ENCODE data around the gene RNU1-2. TPM values are rescaled to one million over a fixed set of nuclear protein-coding genes. Genes with fewer than 3 reads are reported as not detected.
"Not testable (repeated sequence)": the region's sequence is repeated elsewhere in the genome, so short reads cannot be mapped to it uniquely, and the experiment has no call there.

Gene RNU1-2
- total RNA-seq, 2 donors from 2014 or later, result not detected

GRCh38 chr1:16938351-16939321 lies 42.9 kb downstream of the RNU1-2 start:
- H3K36me3 ChIP-seq, result no peaks in the 10 kb centered on the region
- no peak for TF ChIP-seq CTCF (IDR thresholded peaks at IDR 0.05)
- H3K27me3 ChIP-seq, result no peaks in the 10 kb centered on the region
- no peaks in the 10 kb centered on the region for H3K4me1 ChIP-seq
- no peak overlapping the region for H3K4me3 ChIP-seq
- no peak overlapping the region for H3K27ac ChIP-seq
- DNase-seq (ENCODE audit: low spot score), result no peak
- H3K9me3 ChIP-seq, result no peaks in the 10 kb centered on the region

DNA sequence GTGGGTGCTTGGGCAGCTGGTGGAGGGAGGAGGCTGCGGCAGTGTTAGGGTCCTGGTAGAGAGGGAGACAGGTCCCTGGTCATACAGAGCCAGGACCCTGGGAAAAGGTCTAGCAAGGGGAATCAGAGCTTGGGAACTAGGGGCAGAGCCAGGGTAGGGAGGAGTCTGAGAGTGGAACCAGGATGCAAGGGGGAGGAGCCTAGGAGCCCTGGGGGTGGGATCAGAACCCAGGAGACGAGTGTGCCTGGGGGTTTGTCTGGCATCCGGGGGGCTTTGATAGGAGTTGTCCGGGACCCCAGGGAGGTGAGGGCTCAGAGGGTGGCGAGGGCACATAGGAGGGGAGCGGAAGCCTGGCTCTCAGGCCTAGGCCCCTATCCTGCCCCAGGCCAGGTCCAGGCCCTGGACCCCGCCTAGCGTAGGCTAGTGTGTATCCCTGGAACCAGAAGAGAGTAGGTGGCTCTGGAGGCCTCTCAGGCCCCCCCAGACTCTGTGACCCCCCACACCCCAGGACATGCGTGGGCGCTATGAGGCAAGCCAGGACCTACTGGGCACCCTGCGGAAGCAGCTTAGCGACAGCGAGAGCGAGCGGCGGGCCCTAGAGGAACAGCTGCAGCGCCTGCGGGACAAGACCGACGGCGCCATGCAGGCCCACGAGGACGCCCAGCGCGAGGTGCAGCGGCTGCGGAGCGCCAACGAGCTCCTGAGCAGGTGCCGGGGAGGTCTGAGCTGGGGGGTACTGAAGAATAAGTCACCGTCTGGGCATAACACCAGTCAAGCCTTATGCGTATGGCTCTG lies 43.8 kb downstream of the RNU1-2 start:
- H3K27ac ChIP-seq; DNase-seq (ENCODE audit: low spot score); H3K9me3 ChIP-seq; H3K27me3 ChIP-seq; H3K4me1 ChIP-seq; H3K36me3 ChIP-seq; H3K4me3 ChIP-seq: not testable (repeated sequence)

DNA sequence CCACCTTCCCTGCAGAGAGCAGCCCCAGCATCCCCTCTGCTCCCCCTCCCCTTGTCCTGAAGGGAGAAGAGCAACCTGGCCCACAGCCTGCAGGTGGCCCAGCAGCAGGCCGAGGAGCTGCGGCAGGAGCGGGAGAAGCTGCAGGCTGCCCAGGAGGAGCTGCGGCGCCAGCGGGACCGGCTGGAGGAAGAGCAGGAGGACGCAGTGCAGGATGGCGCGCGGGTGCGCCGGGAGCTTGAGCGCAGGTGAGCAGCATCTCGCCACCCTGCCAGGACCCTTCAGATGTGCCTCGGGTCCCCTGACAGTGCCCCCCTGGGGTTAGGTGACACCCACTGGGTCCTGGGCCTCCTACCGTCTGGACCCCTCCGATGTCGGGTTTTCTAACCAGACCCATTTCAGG lies 48.3 kb downstream of the RNU1-2 start:
- H3K4me3 ChIP-seq, result no peak overlapping the region
- no peaks in the 10 kb centered on the region for H3K36me3 ChIP-seq

GRCh38 chr1:16945512-16945911 lies 49.7 kb downstream of the RNU1-2 start:
- DNase-seq (ENCODE audit: low spot score); H3K36me3 ChIP-seq; H3K4me3 ChIP-seq; H3K27ac ChIP-seq; H3K9me3 ChIP-seq; H3K4me1 ChIP-seq; H3K27me3 ChIP-seq: not testable (repeated sequence)

More for the DNA sequence above, 48.3 kb downstream of the RNU1-2 start:
- Histone ChIP-seq H3K9me3 (no peaks in the 10 kb centered on the region), H3K27me3 (no peaks in the 10 kb centered on the region), H3K4me1 (peaks cover 0 to 4% of the 10 kb centered on the region in 2 donors), H3K27ac (no peak overlapping the region)
- no peak for TF ChIP-seq CTCF (IDR thresholded peaks at IDR 0.05)
- no peak for DNase-seq (ENCODE audit: low spot score)

Small RNAs within 50 kb of the gene (microRNA-seq; reads per million reads assigned to microRNA genes)
- gene MIR3675 (ENCODE audit: borderline number of aligned reads in 2 of 2, borderline replicate concordance in 1 of 2), result 0 reads per million in 2 donors

Other genes with a start within 250 kb of the RNU1-2 start
- gene RNU1-3, start 229.0 kb upstream of the RNU1-2 start, total RNA-seq, result not detected
- not detected for gene RNU1-4, start 155.5 kb upstream of the RNU1-2 start, total RNA-seq
- gene CROCC, start 26.0 kb downstream of the RNU1-2 start, total RNA-seq, result 10 to 100 TPM; 10.0 to 11.7 TPM
- 1 to 10 TPM; 5.5 to 8.6 TPM for gene MFAP2, start 84.6 kb downstream of the RNU1-2 start, total RNA-seq
- gene ATP13A2, start 115.9 kb downstream of the RNU1-2 start, total RNA-seq, result 10 to 100 TPM; 13.6 to 24.2 TPM
- gene SDHB, start 158.1 kb downstream of the RNU1-2 start, total RNA-seq, result 100 to 1,000 TPM; 240 to 528 TPM
- under 1 TPM; 0.52 to 0.63 TPM for gene PADI2, start 223.5 kb downstream of the RNU1-2 start, total RNA-seq